Left kidney (tissue), 2 donors: ENCODE data around the gene LRRC75A. TPM values are rescaled to one million over a fixed set of nuclear protein-coding genes. Genes with fewer than 3 reads are reported as not detected.

Source experiments
- DNase-seq: peaks from one replicate; pipeline ENCODE4 v3.0.0-alpha.2; 2013
- polyA plus RNA-seq: library from polyadenylated mRNA; unstranded; fragments of 120-200 nt; gene quantifications from one replicate; pipeline ENCODE4 v1.2.1, GENCODE V29; 2013; ENCODE audit not compliant: insufficient read length

Gene LRRC75A
- polyA plus RNA-seq, 1 donor, result 3.9 TPM

DNA sequence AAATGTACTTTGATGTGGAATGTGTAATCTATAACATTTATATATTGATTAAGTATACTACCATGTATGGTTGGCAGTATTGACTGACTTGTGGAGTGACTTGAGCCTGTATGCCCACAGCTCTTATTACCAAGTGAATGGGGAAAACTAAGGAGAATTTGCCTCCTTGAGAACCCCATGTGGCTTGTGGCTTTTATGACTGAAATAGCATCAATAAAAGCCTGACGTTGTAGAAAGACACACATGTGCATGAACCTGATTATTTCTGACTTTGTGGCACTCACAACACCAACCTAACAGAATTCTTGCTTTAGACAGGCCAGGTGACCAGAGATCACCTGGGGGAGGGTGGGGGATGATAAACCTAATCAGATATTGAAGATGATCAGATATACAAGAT is 2.1 kb upstream of the LRRC75A start:
- no peak for DNase-seq

GRCh38 chr17:16493531-16494046 is 1.6 kb upstream of the LRRC75A start:
- DNase-seq, result no peak

GRCh38 chr17:16492613-16493530 is 879 bp upstream of the LRRC75A start:
- no peak for DNase-seq

- DNase-seq, result no peak
These were observed 776 bp downstream of the LRRC75A start for GRCh38 chr17:16491131-16491702.

DNA sequence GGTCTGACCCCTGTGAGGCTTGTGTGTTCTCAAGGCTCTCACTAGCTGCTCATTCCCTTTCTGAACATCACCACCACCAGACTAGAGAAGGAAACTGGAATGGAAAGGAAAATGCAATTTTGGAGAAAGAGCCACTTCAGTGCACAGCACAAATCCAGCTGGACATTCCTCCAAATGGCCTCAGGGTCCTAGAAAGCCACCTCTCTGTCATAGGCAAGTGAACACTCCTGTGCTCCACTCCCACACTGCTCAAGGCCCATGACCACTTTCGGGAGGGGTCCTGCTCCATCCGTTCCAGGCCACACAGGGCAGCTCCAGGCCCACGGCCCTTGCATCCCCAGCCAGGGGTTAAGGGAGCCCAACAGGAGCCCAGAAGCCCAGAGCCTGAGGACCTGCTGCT is 2.6 kb downstream of the LRRC75A start:
- no peak for DNase-seq

DNA sequence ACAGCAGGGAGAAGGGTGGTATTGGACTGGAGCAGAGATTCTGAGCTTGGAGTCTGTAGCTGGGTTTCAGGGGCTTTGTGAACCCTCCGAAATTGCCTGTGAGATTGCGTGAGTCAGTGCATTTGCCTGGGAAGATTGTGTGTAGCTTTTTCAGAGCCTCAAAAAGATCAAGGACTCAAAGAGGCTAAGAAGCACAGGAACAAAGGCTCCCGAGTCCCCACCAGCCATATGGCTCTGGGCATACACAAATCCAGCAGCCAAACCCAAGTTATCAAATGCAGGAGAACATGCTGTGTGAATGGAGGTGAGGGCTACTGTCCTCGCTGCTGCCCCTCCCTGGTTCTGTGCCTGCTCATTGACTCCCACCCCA is 3.0 kb downstream of the LRRC75A start:
- no peak for DNase-seq

GRCh38 chr17:16488186-16488967 is 3.6 kb downstream of the LRRC75A start:
- no peak for DNase-seq

DNA sequence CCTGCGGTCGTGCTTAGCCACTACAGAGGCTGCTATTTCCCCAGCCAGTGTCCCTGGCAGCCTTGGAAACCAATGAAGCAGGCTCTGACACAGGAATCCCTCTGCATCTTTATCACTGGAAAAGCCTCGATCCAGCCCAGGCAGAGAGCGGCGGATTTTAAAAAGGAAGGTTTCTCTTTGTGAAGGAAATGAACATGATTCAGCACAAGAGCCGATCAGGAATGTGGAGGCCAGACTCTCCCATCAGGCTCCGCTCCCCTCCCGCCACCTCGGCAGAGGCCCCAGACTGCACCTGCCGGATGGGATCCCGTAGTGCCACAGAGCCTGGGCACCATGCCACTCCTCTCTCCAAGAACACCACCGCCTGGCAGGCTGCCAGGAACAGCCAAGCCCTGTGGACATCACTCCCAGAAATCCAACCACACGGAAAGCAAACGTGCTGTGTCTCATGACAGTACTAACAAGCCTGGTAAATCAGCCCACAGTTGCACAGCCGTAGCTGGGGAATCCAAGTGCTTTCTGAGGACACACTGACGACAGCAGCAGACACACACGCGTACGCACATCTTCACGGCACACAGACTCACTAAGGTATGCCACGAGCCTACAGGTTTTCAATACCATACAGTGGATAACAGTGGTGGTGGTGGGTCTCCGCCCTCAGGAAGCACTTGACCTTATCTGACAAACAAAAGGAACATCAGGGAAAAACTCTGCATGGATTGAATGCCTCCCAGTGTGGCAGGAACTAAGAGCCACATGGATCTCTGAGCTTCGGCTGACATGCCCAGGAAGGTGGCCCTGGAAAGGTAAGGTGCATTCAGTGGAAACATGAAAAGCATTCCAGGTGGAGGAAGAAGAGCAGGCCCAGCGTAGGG is 5.4 kb downstream of the LRRC75A start:
- DNase-seq, result no peak

GRCh38 chr17:16484445-16485175 is 7.4 kb downstream of the LRRC75A start:
- DNase-seq, result no peak

GRCh38 chr17:16483021-16483645 is 8.9 kb downstream of the LRRC75A start:
- no peak for DNase-seq

DNA sequence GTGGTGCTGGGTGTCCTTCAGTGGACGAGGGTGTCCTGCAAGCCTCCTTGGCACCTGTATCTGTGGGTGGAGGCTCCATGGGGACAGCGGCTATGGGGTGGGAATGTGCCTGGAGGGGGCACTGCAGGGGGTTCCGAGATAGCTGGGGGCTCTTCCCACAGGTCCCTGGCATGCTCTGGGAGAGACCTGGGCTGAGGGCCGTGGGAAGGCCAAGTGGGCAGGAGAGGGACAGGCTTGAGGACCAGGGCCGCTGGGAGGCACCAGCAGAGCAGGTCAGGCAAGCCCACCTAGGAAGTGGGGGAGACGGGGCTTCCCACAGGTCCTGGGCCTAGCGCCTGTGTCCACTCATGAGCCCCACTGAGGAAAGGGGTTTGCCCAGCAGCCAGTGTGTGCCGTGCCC is 9.7 kb downstream of the LRRC75A start:
- no peak for DNase-seq

GRCh38 chr17:16480995-16481394 is 11.0 kb downstream of the LRRC75A start:
- no peak for DNase-seq

GRCh38 chr17:16479264-16479663 is 12.7 kb downstream of the LRRC75A start:
- no peak for DNase-seq

- no peak for DNase-seq
These were observed 13.3 kb downstream of the LRRC75A start for GRCh38 chr17:16478649-16479048.

- DNase-seq, result no peak
These were observed 14.3 kb downstream of the LRRC75A start for GRCh38 chr17:16477666-16478065.

DNA sequence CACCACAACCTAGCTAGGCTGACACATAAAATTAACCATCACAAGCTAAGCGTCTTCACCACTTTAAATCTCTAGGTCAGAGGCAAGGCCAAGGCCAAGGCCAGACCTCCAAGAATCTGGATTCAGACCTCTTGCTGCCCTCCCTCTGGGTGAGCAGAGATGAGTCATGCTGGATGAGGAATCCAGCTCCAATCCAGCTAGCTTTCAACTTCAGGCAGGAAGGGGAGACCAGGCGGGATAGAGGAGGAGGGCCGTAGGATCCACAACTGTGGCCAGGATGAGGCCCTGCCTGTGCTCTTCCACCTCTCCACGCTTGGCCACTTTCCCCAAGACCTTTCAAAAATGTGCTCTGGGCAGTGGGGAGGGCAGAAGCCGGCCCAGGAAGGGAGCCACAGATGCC is 14.7 kb downstream of the LRRC75A start:
- DNase-seq, result no peak

GRCh38 chr17:16475179-16475704 is 16.8 kb downstream of the LRRC75A start:
- no peak for DNase-seq

DNA sequence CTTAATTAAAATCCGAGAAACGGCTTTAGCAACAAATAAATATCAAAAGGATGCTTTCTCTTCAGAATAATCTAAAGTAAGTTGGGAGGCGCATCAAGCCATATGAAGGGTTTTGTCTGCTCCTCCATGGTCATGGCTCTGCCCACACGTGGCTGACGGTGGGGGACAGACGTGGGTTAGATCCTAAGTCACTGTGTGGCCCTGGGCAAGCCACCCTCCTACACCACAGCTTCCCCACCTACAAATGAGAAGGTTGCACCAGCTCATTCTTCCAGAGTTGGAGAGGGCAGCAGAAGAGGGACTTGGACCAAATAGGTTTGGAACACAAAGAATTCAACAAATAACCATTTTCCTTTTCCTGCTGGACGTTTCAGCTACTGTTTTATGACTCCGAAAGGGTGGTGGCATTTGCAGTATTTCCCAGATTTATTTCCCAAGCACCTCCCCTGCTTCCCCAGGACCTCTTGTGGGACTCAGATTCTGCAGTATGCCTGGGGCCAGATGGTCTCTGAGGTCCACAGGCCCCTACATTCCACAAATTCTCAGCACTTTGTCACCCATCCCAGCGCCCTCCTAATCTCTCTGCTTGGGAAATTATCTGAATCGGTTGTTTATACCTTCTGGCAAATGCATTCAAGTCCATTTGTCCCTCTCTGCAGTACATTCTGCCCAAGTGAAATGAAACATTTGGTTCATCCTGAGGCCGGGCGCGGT is 17.8 kb downstream of the LRRC75A start:
- no peak for DNase-seq
